ENCODE measurements around the gene CNTNAP2.
A peak's percentile ranks its signal among the peaks of the same experiment; 100 is the strongest.

CNTNAP2 gene

DNA sequence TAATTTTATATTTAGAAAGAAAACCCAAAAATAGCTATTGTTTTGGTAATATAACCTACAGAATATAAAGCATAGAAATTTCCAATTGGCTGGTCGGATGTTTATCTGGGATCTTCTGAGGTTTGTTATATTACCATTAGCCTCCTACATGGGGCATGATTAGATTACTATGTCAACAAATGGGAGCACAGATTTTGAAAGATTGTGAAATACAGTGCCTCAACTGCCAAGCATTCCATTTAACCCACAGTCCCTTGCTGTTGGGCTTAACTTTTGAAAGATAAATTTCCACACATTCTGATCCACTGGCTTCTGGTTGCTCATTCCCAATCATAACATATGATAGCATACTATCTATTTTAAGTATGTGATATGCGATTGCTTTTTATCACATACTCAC, 2018.5 kb downstream of the CNTNAP2 start:
- DNase-seq: no peak

DNA sequence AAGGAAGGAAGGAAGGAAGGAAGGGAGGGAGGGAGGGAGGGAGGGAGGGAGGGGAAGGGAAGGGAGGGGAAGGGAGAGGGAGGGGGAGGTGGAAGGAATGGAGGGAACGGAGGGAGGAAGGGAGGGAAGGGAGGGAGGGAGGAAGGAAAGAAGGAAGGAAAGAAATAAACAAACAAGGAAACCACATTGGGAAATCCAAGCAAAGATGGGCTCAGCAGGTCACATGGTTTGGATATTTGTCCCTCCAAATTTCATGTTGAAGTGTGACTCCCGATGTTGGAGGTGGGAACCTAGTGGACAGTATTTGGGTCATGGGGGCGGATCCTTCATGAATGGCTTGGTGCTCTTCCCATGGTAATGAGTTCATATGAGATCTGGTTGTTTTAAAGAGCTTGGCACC, 2019.4 kb downstream of the CNTNAP2 start:
- DNase-seq: no peak

DNA sequence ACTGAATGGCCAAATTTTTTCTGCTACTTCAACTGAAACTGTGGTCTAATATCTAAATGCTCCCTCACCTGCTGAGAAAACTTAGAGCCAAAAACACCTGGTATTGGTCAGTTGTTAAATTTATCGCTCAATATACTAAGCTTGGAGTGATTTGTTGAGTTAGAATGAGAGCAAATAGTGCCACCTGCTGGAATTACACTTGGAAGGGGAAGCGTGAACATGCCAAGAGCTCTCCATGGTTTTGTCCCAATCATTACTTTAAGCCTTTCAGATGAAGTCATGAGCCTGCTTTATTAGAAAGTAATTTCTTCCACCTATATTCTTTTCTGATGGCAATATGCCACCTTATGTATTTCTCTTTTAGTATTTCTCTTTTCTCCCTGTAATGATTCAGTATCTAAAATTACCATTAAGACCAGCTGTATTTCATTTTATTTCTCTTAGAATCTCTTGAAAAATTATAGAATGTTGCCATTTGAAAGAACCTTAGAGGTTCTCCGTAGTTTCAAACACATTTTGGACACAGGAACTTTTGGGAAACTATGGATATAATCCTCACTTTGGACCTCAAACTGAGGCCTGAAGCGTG, 2026.2 kb downstream of the CNTNAP2 start:
- DNase-seq: no peak

DNA sequence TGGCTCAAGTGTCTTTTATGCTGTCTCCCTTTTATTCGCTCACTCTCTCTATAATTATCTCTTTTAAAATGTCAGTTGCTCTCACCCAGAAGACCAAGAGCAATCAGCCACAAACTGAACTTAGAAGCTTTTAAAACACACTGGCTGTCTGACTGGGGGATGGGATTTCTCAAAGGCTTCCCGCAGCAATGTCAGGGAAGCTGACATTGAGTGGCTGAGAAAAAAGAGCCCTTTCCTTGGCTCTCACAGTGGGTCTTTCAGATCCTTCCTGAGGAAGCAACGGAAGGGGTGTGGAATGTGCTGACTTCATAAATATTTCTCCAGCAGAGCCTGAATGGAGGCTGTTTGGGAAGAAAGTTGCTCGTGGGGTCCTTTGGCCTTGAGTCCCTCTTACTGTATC, 2028.2 kb downstream of the CNTNAP2 start:
- DNase-seq: no peak

DNA sequence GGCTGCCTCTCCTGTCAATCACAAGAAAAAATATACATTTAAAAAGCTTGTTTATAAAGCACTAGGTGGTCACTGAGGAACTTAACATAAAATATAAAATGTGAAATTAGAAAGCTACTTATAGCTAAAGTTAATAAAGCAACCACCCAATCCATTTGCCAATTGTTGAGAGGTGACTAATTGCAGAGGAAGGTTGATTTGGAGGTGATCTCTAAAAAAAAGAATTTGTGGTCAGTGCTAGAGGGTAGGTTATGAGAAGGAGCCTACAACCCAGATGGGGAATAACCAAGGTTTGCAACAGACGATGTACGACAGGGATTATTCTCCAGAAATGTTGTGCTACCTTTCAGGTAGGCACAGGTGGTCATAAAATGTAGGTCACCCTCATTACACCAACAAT, 2029.7 kb downstream of the CNTNAP2 start:
- DNase-seq: no peak

DNA sequence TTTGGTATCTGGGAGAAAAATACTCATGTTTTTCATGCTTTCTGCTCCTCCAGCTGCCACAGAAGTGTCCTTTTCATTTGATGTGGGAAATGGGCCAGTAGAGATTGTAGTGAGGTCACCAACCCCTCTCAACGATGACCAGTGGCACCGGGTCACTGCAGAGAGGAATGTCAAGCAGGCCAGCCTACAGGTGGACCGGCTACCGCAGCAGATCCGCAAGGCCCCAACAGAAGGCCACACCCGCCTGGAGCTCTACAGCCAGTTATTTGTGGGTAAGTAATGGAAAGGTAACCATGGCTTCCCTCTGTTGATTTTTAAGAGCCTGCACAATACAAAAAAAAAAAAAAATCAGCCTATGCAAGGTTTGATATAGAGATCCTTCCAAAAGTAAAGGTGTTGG, 2030.8 kb downstream of the CNTNAP2 start:
- DNase-seq: no peak

DNA sequence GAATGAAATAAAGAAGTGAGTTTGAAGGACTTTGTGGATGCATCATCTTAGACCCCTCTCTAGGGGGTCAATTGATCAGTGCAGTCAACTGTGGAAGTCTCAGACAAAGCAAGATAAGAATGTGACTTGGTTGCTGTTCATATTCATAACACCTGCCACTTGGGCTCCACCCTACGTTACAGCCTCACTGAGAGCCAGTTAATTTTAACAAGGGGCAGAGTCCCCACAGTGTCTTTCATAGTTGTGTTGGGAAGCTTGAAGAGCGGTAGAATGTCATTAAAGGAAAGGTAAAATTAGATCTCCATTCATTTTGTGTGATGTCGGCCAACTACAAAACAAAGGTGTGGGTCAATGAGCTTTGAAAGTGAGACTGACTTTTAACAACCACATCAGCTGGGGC, 2031.9 kb downstream of the CNTNAP2 start:
- no peak for DNase-seq

DNA sequence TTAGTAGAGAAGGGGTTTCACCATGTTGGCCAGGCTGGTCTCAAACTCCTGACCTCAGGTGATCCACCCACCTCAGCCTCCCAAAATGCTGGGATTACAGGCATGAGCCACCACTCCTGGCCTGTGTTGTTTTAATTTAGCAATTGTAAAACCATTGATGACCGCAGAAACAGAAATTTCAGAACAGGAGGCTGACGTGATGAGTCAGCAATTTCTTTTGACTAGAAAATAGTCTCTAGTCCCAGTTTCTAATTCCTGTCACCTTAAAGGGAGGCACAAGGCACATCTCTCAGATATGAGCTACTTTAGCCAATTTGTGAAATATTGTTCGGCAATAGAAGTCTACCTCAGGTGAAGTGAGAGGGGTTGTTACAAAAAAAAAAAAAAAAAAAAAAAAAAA, 2033.1 kb downstream of the CNTNAP2 start:
- DNase-seq: no peak

DNA sequence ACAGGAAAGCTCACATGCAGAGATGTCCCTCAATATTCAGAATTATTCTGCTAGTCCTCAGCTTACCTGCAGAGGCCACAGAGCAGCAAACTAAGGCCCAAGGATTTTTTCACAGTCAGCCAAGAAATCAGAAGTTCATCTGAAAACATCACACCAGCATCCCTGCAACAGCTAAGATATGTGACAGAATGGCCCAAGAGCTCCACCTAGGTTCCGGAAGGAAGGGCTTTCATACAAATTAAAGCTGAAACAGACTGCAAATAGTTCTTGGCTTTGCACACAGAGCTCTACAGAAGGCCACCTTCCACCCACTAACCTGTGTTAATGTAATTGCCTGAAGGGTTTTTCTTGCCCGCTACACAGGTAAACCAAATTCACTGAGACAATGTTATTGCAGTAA, 2035.2 kb downstream of the CNTNAP2 start:
- DNase-seq: no peak

DNA sequence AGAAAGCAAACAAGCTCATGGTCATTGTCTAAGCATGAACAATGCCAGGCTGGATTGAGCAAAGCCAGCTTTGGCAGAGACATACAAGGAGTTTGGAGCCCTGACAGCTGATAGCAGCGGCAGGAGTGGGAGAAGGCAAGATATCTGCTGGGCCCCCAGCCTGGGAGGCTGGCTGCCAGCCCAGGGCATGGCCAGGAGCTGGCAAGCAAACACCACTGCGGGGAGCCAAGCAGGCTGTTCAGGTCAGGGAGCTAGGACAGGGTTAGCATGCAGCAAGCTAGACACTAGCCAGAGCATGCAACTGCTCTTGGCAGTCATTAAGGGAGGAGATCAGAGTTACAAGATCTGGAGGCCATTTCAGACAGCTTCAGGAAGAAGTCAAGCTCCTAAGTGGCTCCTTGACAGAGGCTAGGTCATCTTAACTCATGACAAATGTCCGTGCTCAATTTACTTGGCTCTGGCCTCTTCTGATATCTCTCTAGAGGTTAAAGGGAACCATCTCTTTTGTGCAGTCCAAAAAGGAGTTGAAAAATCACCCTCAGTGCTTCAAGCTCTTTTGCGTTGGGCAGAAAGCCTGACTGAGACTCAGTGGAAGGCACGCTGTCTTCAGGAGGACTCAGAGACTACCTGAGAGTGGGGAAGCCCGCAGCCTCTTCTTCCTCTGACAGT, 2037.1 kb downstream of the CNTNAP2 start:
- DNase-seq: peak; percentile 84

DNA sequence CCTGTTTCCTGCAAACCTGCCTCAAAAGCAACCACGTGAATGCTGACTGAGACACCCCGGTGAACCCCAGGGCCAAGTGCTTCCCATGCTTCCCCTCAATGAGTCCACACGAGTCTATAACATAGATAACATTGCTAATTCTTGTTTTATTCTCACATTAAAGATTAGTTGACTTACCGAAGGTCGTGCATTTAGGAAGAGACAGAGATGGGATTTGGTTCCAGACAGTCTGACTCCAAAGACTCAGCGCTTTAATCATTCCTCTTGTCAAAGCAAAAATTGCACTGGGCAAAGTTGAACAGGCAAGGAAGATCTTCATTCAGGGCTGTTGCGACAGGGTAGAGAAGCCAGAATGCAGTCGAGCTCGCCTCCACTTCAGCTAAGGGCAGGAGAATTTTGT, 2038.4 kb downstream of the CNTNAP2 start:
- DNase-seq: no peak

DNA sequence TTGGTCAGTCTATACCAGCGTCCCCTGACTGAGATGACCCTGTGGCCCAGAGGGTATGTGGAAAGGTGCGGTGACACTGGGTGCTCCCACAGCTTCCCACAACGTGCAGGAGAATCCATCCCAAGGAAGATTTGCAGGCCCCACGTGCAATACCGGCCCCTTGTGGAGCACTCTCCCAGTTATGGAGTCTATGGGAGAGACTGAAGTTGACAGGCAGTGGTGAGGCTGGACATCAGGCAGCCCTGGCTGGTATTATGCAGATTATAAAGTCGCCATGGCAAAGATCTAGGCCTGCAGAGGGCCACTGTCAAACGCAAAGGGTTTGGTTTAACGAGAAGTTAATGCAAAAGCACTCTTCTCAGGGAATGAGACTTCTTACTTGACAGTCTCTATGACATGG, 2039.2 kb downstream of the CNTNAP2 start:
- no peak for DNase-seq

DNA sequence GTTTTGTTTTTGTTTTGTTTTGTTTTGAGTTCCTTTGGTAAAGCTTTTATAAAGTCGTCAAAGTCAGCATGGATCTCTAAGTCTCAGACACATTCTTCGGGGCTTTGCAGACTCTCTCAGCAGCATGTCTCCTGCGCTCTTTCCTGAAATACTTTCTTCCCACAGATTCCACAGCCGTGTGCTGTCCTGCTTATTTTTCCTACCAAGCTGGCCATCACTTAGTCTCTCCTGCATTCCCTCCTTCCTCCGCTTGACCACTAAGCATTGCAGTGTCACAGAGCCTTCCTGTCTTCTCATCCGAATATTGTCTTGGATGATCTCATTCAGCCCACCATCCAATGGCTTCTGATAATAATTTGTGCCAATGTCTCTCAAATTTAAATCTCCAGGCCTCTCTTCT, 2039.6 kb downstream of the CNTNAP2 start:
- DNase-seq: no peak

DNA sequence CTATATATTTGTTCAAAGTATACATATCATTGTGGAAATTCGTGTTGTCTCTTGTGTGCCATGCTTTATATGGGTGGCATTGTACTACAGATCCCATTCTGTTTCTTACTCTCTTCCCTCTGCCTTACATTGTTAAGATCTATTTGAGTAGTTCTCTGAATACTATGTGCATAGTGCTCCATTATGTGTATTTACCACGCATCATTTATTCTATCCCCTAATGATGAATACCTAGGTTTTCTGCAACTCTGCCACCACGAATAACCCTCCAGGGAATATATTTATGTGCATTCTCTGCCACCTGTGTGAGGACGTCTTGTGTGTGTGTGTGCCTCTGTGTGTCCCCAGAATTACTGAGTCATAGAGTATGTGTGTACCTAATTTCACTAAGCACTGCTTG, 2042.7 kb downstream of the CNTNAP2 start:
- DNase-seq: no peak

DNA sequence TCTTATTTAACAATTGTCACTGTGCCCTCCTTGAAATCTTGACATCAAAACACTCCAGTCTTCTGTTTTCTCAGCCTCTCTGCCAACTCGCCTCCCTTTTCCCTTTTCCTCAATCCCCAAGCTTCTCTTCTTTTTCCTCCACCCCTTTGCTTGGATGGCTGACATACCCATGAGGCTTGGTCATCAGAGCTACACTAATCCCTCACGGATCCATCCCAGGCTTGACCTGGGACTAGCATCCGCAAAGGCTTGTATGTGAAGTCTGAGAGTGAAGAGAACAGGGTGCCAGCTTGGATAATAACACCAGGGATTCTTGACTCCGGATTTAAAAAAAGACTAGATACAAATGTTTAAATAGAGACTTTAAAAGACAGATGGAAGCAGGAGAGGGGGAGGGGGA, 2045.2 kb downstream of the CNTNAP2 start:
- no peak for DNase-seq

DNA sequence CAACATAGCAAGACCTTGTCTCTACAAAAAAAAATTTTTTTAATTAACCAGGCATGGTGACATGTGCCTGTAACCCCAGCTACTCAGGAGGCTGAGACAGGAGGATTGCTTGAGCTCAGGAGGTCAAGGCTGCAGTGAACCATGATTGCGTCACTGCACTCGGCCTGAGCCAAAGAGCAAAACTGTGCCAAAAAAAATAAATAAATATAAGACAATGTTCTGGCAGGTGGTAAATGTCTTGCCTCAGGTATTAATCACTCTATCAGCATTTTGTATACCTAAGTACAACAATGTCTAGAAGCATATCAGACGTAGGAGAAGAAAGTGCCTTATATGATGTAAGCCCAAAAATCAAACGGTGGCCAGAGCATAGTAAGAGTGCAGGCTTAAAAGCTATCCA, 2046.2 kb downstream of the CNTNAP2 start:
- no peak for DNase-seq

DNA sequence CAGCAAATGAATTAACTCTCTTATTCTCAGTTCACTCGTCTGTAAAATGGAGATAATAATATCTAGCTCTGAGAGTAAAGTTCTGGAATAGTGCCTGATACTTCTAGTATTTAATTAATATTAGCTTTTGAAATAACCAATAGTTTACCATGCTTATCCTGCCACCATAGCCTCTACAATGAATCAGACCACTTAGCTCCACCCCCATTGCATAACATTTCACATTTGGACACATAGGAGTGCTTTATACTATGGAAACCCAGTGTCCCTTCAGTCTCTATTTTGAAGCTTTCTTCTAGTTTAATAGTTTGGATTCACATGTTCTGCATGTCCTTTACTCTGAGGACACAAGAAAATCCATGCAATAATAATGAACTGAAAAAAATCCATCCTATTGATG, 2046.6 kb downstream of the CNTNAP2 start:
- no peak for DNase-seq

DNA sequence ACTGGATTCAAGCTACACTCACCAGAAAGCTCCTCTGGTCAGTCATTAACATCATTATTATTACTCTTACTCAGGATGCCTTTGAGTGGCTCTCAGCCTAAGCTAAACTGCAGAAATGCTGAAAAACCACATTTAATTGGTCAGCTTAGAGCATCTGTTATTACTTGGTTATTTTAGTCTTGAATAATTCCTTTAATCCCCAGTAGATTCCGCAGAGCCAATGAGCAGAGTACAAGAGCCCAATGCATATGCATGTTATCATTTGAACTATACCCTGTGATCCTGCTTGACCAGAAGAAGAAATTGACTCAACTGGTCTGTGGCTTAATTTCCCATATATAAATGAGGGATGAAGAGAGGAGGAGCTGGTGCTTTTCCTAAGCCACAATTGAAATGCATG, 2056.3 kb downstream of the CNTNAP2 start:
- DNase-seq: no peak

DNA sequence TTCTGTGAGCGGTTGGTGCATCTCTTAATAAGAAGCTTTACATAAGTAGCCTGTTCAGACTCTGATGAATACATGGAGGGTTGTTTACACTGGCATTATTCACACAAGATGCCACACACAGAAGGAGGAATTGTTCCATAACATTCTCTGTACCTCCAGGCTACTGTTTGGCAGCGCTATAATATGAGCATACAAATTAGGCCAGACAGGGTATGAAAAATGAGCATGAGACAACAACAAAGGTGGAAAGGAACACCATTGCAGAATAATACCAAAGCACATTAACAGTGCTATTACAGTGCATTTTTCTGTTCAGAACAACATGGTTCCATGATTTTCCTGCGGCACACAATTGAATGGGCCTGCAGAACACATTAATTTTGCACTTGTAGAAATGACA, 2056.8 kb downstream of the CNTNAP2 start:
- DNase-seq: no peak

DNA sequence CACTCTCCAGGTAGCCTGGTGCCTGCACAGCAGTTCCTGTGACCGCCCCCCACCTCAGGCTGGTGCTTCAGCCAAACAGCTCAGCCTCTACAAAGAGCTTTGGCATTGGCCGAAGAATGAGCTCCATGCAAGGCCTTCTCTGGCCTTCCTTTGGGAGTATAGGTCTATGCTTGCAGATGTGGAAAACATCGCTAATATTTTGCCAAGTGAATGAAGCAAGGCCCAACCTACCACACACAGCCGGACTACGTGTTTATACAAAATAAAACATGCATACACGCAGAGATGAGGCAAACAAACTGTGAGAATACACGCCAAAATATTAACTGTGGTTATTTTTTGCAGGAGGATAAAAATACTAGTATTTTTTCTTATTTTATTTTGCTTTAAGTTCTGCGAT, 2057.8 kb downstream of the CNTNAP2 start:
- DNase-seq: no peak

DNA sequence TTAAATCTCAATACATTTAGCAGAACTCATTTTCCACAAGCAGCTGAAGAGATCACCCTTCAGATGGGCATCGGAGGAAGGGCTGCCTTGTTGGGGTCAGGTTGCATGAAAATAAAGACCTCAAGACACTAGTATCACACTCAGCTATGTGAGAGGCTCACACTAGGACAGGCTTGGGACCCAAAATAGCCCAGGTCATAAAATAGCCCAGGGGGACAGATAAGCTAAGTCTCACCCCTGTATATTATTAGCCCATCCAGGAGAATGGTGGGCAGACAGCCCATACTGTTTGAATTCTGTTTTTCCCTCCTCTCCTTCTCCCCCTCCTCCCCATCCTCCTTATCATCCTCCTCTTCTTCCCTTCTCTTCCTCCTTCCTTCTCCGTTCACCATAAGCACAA, 2058.9 kb downstream of the CNTNAP2 start:
- DNase-seq: no peak

DNA sequence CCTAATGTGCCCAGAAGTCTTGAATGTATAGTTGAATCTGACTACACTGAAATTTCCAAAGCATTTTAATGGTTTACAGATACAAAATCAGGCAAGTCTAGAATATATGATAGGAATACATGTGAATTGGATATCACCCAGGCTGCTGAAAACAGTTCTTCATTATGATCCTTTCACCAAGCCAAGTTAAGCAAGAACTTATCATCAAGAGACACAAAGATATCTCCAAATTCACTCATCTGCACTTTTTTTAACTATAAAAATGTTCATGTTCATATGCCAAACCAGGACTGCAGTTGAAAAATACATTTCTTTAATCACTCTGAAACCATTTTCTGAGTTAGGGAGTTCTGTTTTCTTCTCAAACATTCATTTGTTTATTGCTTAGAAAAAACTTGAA, 2061.4 kb downstream of the CNTNAP2 start:
- DNase-seq: no peak

DNA sequence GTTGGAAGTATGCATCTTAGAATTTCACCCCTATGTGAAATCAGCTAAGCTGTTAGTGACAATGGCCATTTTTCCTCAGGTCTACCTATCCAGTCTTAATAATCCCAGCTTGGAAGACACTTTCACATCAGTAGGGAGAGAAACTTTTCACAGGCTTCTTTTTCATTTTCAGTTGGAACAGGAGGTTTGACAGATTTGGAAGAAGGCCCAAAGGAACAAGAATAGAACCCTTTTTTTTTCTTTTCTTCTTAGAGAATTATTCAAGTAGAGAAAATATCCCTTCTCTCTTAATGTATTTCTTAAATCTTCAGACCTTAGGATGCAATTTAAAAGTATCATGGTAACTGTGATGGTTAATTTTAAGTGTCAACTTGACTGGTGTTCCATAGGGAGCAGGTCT, 2063.5 kb downstream of the CNTNAP2 start:
- no peak for DNase-seq

DNA sequence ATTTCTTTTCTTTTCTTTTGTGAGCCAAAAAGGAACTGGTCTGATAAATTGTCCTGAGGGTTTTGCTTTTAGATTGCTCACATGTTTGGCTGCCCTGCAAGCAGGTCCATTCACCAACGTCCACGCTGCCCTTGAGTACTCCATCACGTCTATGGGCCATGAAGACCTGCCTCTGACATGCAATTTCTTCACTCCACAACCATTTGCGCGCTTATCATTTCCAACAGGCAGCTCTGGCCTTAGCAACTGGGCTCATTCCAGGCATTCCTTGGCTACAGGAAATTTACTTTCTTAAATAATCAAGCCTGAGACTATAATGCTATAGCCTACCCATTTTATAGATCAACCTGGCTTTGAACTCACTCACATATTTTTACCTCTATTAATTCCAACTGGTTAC, 2065.7 kb downstream of the CNTNAP2 start:
- no peak for DNase-seq

DNA sequence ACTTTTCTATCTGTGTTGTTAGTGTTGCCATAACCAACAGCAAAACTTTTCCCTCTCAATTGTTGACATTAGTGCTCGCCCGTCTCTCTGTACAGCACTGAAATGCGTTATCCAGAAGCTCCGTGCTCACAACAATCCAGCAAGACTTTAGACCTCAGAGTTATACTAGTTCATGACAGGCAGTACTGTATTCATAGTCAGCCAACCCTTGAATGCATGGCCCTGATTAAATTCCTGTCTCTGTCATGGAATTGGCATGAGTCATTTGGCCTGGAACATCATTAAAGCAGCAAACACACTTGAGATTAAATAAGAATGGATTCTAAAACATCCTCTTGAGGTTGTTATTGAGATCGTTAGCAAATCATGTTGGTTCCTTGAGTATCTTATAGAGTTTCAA, 2068.4 kb downstream of the CNTNAP2 start:
- DNase-seq: no peak

Data from DMS 273 treated with DMSO at 0.1 percent for 48 hours (cell line).